Measurements from ENCODE around the gene KIRREL3. TPM values are rescaled to one million over a fixed set of nuclear protein-coding genes. Genes with fewer than 3 reads are reported as not detected.

Gene KIRREL3
- total RNA-seq, result 0.76 and 1.6 TPM in 2 replicates

DNA sequence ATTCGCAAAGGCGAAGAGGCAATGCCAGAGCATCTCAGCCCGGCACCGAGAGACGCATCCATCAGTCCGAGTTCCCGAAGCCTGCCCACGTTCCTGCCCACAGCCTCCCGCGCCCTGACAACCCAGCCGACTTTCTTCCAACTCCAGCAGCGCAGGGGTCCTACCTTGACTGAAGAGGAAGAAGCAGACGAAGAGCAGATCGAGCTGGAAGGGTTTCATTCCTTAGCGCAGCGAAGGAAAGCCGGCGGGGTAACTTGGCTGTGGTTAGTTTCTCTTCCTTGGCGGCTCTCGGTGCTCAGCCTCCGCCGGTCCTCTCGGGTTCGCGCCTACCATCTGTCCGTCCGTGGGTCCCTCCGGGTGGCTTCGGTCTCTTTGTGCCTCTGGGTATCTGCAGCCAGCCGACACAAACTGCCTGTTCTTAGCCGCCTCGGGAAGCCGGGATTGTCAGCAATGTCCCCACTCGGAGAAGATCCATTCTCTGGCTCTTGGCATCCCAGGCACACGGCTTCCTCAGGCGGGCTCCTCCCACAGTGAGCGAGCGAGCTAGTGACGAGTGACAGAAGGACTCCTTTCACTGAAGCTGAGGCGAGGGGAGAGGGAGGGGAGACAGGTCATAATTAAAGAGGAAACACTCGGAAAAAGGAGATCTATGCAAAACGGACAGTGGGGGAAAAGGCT lies at the start of gene KIRREL3:
KIRREL3 (minus strand) TSS at position 480 of the 678 bp plus-strand sequence.

Small RNAs within 50 kb of the gene (small RNA-seq; reads per million reads assigned to genes)
- gene AP001318.3, result not detected
- 0.92 reads per million, percentile 38 among the genes with 10 or more reads in this experiment for gene MIR3167
